GM23338 (cell line): Measurements from ENCODE around the gene HSD17B1. TPM values are rescaled to one million over a fixed set of nuclear protein-coding genes. Genes with fewer than 3 reads are reported as not detected.

Source experiments
- ATAC-seq: fragments of 200-7000 bp; cut with Tn5 transposase; 3 replicates; pipeline ENCODE4 v1.9.1; 2020
- DNase-seq: peaks from one replicate; pipeline ENCODE4 v3.0.0-alpha.2; 2015; ENCODE audit warnings: low spot score
- H2AFZ ChIP-seq: fragments of 200-600 bp; sonication (generic); 2 replicates; pipeline ENCODE4 v1.8.0; 2016; ENCODE audit warnings: antibody characterized with exemption, mild to moderate bottlenecking, moderate library complexity
- H3F3A ChIP-seq: fragments of 200-600 bp; sonication (generic); replicated peaks from 2 replicates; pipeline ENCODE4 v1.8.0; 2017; ENCODE audit warnings: antibody characterized with exemption, mixed run types, low read depth
- H3K27ac ChIP-seq: fragments of 200-600 bp; sonication (generic); 2 replicates; pipeline ENCODE4 v1.6.1; 2016; ENCODE audit warnings: low read depth
- H3K27me3 ChIP-seq: fragments of 200-600 bp; sonication (generic); 2 replicates; pipeline ENCODE4 v1.8.0; 2016; ENCODE audit warnings: mild to moderate bottlenecking, mixed run types, moderate library complexity; ENCODE audit not compliant: insufficient read depth
- H3K36me3 ChIP-seq: fragments of 200-600 bp; sonication (generic); 2 replicates; pipeline ENCODE4 v1.8.0; 2016; ENCODE audit warnings: mild to moderate bottlenecking; ENCODE audit not compliant: insufficient read depth
- H3K4me1 ChIP-seq: fragments of 200-600 bp; sonication (generic); 2 replicates; pipeline ENCODE4 v1.8.0; 2016; ENCODE audit warnings: mild to moderate bottlenecking, moderate library complexity; ENCODE audit not compliant: insufficient read depth
- H3K4me2 ChIP-seq: fragments of 200-600 bp; sonication (generic); 2 replicates; pipeline ENCODE4 v1.7.1; 2017; ENCODE audit warnings: mixed run types
- H3K4me3 ChIP-seq: fragments of 200-600 bp; sonication (generic); 2 replicates; pipeline ENCODE4 v1.6.1; 2016; ENCODE audit warnings: mixed run types
- H3K79me2 ChIP-seq: fragments of 200-600 bp; sonication (generic); replicated peaks from 2 replicates; pipeline ENCODE4 v1.8.0; 2017; ENCODE audit warnings: mild to moderate bottlenecking; ENCODE audit not compliant: insufficient read depth
- H3K9me2 ChIP-seq: fragments of 200-600 bp; sonication (generic); 2 replicates; pipeline ENCODE4 v1.8.0; 2017; ENCODE audit not compliant: insufficient read depth
- H4K20me1 ChIP-seq: fragments of 200-600 bp; sonication (generic); replicated peaks from 2 replicates; pipeline ENCODE4 v1.8.0; 2017; ENCODE audit warnings: mild to moderate bottlenecking; ENCODE audit not compliant: insufficient read depth
- H3K27ac Mint-ChIP-seq: 2 replicates; pipeline ENCODE4 v1.8.0; 2020; ENCODE audit warnings: inconsistent platforms, mild to moderate bottlenecking, moderate library complexity, mixed read lengths
- H3K27me3 Mint-ChIP-seq: 3 replicates; pipeline ENCODE4 v1.8.0; 2022; ENCODE audit warnings: low read depth, mild to moderate bottlenecking, moderate library complexity, mixed read lengths, inconsistent platforms; ENCODE audit not compliant: insufficient read depth, poor library complexity
- H3K36me3 Mint-ChIP-seq: 3 replicates; pipeline ENCODE4 v1.8.0; 2021; ENCODE audit warnings: low read depth, mild to moderate bottlenecking, inconsistent platforms, moderate library complexity, mixed read lengths
- H3K4me1 Mint-ChIP-seq: 3 replicates; pipeline ENCODE4 v1.8.0; 2020; ENCODE audit warnings: mild to moderate bottlenecking, inconsistent platforms, mixed read lengths
- H3K4me3 Mint-ChIP-seq: 3 replicates; pipeline ENCODE4 v1.8.0; 2021; ENCODE audit warnings: moderate library complexity, mild to moderate bottlenecking, inconsistent platforms, mixed read lengths
- H3K9me3 Mint-ChIP-seq: 3 replicates; pipeline ENCODE4 v1.8.0; 2020; ENCODE audit warnings: moderate library complexity, mild to moderate bottlenecking, inconsistent platforms, mixed read lengths
- CREB1 ChIP-seq: fragments of 250-450 bp; sonication (Bioruptor Pico); IDR thresholded peaks from 2 replicates; pipeline ENCODE4 v1.5.0; 2020; ENCODE audit warnings: low read depth, mild to moderate bottlenecking, moderate library complexity
- CTCF ChIP-seq, 2 experiments: fragments of 200-600 bp in 1 of 2; sonication (generic) in 1 of 2; conservative IDR thresholded peaks; 2 replicates each; pipeline versions ENCODE4 v1.5.1 to v1.6.1; 2016 to 2017; ENCODE audit warnings: antibody characterized with exemption in 2 of 2, low read depth in 2 of 2, mild to moderate bottlenecking in 2 of 2, moderate library complexity in 1 of 2
- ETS1 ChIP-seq: IDR thresholded peaks from 2 replicates; pipeline ENCODE4 v1.6.1; 2016; ENCODE audit warnings: antibody characterized with exemption
- EZH2 ChIP-seq: fragments of 200-600 bp; sonication (generic); IDR thresholded peaks from one replicate; pipeline ENCODE4 v1.8.0; 2017; ENCODE audit warnings: antibody characterized with exemption, mild to moderate bottlenecking, low read depth; ENCODE audit not compliant: unreplicated experiment
- EZH2phosphoT487 ChIP-seq: fragments of 200-600 bp; sonication (generic); IDR thresholded peaks from one replicate; pipeline ENCODE4 v1.8.1; 2018; ENCODE audit warnings: antibody characterized with exemption; ENCODE audit not compliant: unreplicated experiment
- JUNB ChIP-seq: IDR thresholded peaks from one replicate; pipeline ENCODE4 v1.6.1; 2016; ENCODE audit warnings: antibody characterized with exemption; ENCODE audit not compliant: unreplicated experiment
- NANOG ChIP-seq: IDR thresholded peaks from 2 replicates; pipeline ENCODE4 v1.6.1; 2016; ENCODE audit warnings: antibody characterized with exemption, borderline replicate concordance
- POLR2AphosphoS5 ChIP-seq: IDR thresholded peaks from 2 replicates; pipeline ENCODE4 v1.6.1; 2016; ENCODE audit warnings: antibody characterized with exemption, low read depth
- REST ChIP-seq: IDR thresholded peaks from one replicate; pipeline ENCODE4 v1.6.1; 2018; ENCODE audit warnings: antibody characterized with exemption; ENCODE audit not compliant: unreplicated experiment
- STAT1 ChIP-seq: IDR thresholded peaks from one replicate; pipeline ENCODE4 v1.6.1; 2016; ENCODE audit warnings: antibody characterized with exemption; ENCODE audit not compliant: unreplicated experiment
- ZNF114 ChIP-seq: fragments of 250-450 bp; sonication (Bioruptor Pico); IDR thresholded peaks from 2 replicates; pipeline ENCODE4 v1.5.0; 2020; ENCODE audit warnings: mild to moderate bottlenecking, moderate library complexity
- ZNF331 ChIP-seq: fragments of 250-450 bp; sonication (Bioruptor Pico); IDR thresholded peaks from 2 replicates; pipeline ENCODE4 v1.5.0; 2020; ENCODE audit warnings: low read depth, mild to moderate bottlenecking, moderate library complexity
- ZNF462 ChIP-seq: fragments of 250-450 bp; sonication (Bioruptor Pico); IDR thresholded peaks from 2 replicates; pipeline ENCODE4 v1.5.0; 2020; ENCODE audit warnings: mild to moderate bottlenecking, moderate library complexity
- polyA plus RNA-seq: library from polyadenylated mRNA; unstranded; fragments of >200 nt; fragmentation: Nextera tagmentation; extraction: Ambion mirVana; gene quantifications from 2 replicates; pipeline ENCODE4 v1.2.1, GENCODE V29; 2016
- total RNA-seq: library from RNA; depleted of rRNA; stranded (reverse); fragments of >200 nt; shearing (Covaris generic); gene quantifications from 2 replicates; pipeline ENCODE4 v1.2.3, GENCODE V29; 2014

The HSD17B1 gene
- total and polyA plus RNA-seq, 2 experiments from 2014 or later = 0.97 to 1.7 TPM

GRCh38 chr17:42522263-42522790, 30.4 kb upstream of the HSD17B1 start:
- Mint-ChIP-seq H3K36me3 (peaks cover 26% of the 10 kb centered on the region), H3K9me3 (no peaks in the 10 kb centered on the region), H3K4me1 (peaks cover 44% of the 10 kb centered on the region), H3K27ac (no peak overlapping the region), H3K4me3 (no peak overlapping the region; the same call in 2 of the 3 replicates), H3K27me3 (peaks cover 30% of the 10 kb centered on the region)
- H3K79me2 ChIP-seq = no peaks in the 10 kb centered on the region
- TF ChIP-seq ZNF114 (CRISPR knock-in tag) (no peak), EZH2 (no peak), CREB1 (CRISPR knock-in tag) (no peak), CTCF (conservative IDR thresholded peaks at IDR 0.05; ENCODE audit: low read depth in 2 of 2) (no peak), REST (no peak), ETS1 (no peak), EZH2phosphoT487 (no peak), STAT1 (no peak), ZNF462 (CRISPR knock-in tag) (no peak), ZNF331 (no peak), POLR2AphosphoS5 (no peak), NANOG (no peak), JUNB (no peak)
- DNase-seq = no peak
- no peak overlapping the region for H3K4me2 ChIP-seq
- H3K27me3 ChIP-seq = no peaks in the 10 kb centered on the region
- peaks cover 14% of the 10 kb centered on the region for H4K20me1 ChIP-seq
- H3K9me2 ChIP-seq = no peaks in the 10 kb centered on the region
- no peak overlapping the region for H3K27ac ChIP-seq
- peaks cover 15% of the 10 kb centered on the region for H3F3A ChIP-seq
- no peak for ATAC-seq
- H3K36me3 ChIP-seq = no peaks in the 10 kb centered on the region
- no peak overlapping the region for H3K4me3 ChIP-seq
- H2AFZ ChIP-seq = no peak overlapping the region
- peaks cover 23% of the 10 kb centered on the region for H3K4me1 ChIP-seq
